Hepatocyte (in vitro differentiated cells): ENCODE results near the gene DCAF15.

ENCODE experiments used
- EZH2 ChIP-seq: fragments of 200-600 bp; sonication (generic); IDR thresholded peaks from 2 replicates; pipeline ENCODE4 v1.6.1; 2016; ENCODE audit warnings: antibody characterized with exemption, mild to moderate bottlenecking, borderline replicate concordance
- TF ChIP-seq, protein P1 (sequence below): fragments of 200-600 bp; sonication (generic); IDR thresholded peaks from 2 replicates; pipeline ENCODE4 v1.5.1; 2016; ENCODE audit warnings: antibody characterized with exemption, mild to moderate bottlenecking; ENCODE audit not compliant: poor library complexity

DNA sequence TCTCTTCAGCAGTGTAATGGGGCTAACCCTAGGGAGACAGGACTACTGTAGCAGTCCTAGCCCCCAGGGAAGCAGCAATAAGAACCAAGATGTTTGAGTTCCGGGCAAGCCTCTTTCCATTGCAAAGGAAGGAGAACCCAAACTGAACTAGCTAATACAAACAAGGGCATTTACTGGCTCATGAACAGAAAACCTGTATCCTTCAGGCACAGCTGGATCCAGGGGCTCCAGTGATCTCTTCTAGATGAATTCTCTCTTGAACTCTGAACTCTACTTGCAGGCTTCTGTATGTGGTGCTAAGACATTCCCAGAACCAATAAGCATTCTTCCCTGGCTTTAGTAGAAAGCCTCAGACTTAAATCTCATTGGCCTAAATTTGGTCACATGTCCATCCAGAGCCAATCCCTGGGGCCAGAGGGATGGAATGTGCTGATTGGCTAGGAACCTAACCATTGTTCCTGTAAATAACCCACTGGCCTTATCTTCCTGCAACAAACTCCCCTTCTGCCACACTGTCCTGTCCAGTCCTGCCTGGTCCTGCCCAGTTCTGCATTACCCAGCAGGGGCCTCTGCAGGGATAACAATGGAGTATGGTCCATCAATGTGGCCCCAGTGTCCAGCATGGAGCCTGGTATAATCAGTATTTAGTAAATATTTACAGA lies 10.2 kb upstream of the DCAF15 start:
- TF ChIP-seq, protein P1, sequence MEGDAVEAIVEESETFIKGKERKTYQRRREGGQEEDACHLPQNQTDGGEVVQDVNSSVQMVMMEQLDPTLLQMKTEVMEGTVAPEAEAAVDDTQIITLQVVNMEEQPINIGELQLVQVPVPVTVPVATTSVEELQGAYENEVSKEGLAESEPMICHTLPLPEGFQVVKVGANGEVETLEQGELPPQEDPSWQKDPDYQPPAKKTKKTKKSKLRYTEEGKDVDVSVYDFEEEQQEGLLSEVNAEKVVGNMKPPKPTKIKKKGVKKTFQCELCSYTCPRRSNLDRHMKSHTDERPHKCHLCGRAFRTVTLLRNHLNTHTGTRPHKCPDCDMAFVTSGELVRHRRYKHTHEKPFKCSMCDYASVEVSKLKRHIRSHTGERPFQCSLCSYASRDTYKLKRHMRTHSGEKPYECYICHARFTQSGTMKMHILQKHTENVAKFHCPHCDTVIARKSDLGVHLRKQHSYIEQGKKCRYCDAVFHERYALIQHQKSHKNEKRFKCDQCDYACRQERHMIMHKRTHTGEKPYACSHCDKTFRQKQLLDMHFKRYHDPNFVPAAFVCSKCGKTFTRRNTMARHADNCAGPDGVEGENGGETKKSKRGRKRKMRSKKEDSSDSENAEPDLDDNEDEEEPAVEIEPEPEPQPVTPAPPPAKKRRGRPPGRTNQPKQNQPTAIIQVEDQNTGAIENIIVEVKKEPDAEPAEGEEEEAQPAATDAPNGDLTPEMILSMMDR, result no peak
- no peak for TF ChIP-seq EZH2
